ENCODE results near the gene LCNL1. TPM values are rescaled to one million over a fixed set of nuclear protein-coding genes. Genes with fewer than 3 reads are reported as not detected.

LCNL1 gene
- total RNA-seq = 1 to 10 TPM in 4 of 6 donors, under 1 TPM in 1, not detected in 1; 0.61 to 6.3 (median 1.8) TPM

- DNase-seq = peak in 1 of 2 donors; percentile 77
- H3K36me3 ChIP-seq = no peaks in the 10 kb centered on the region
- no peaks in the 10 kb centered on the region for H3K9me3 ChIP-seq
- H3K4me1 ChIP-seq = peaks cover 21 to 53% (median 42%) of the 10 kb centered on the region in 4 donors
- WGBS, 2 donors = 71 to 84% methylated on average over 8 to 18 of the region's 18 CpGs
- no peak for ATAC-seq (ENCODE audit: low FRiP score in 2 of 2)
- H3K4me3 ChIP-seq = no peak within 1 kb of the TSS
- H3K27ac ChIP-seq = peak within 1 kb of the TSS; percentile 79 to 87 (median 83)
- peaks cover 0 to 18% (median 13%) of the 10 kb centered on the region in 4 donors for H3K27me3 ChIP-seq
- no peak for TF ChIP-seq POLR2AphosphoS5 (IDR thresholded peaks at IDR 0.05)
- TF ChIP-seq POLR2A (IDR thresholded peaks at IDR 0.05) = no peak
- no peak for TF ChIP-seq EP300 (IDR thresholded peaks at IDR 0.05)
- TF ChIP-seq, protein P1, sequence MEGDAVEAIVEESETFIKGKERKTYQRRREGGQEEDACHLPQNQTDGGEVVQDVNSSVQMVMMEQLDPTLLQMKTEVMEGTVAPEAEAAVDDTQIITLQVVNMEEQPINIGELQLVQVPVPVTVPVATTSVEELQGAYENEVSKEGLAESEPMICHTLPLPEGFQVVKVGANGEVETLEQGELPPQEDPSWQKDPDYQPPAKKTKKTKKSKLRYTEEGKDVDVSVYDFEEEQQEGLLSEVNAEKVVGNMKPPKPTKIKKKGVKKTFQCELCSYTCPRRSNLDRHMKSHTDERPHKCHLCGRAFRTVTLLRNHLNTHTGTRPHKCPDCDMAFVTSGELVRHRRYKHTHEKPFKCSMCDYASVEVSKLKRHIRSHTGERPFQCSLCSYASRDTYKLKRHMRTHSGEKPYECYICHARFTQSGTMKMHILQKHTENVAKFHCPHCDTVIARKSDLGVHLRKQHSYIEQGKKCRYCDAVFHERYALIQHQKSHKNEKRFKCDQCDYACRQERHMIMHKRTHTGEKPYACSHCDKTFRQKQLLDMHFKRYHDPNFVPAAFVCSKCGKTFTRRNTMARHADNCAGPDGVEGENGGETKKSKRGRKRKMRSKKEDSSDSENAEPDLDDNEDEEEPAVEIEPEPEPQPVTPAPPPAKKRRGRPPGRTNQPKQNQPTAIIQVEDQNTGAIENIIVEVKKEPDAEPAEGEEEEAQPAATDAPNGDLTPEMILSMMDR (IDR thresholded peaks at IDR 0.05) = no peak
These were observed at the start of gene LCNL1 for GRCh38 chr9:136982232-136983051. LCNL1 (plus strand) TSS chr9:136982993; CDS start chr9:136983587, 594 bp downstream.

GRCh38 chr9:136934277-136934676, 48.5 kb upstream of the LCNL1 start:
- no peak for TF ChIP-seq POLR2AphosphoS5 (IDR thresholded peaks at IDR 0.05)
- TF ChIP-seq, protein P1 (IDR thresholded peaks at IDR 0.05) = no peak
- no peak for TF ChIP-seq EP300 (IDR thresholded peaks at IDR 0.05)
- TF ChIP-seq POLR2A (IDR thresholded peaks at IDR 0.05) = no peak
- H3K27ac ChIP-seq = no peak overlapping the region
- 96% methylated on average over 3 of the region's 3 CpGs for WGBS, 2 donors
- H3K27me3 ChIP-seq = no peaks in the 10 kb centered on the region
- H3K4me3 ChIP-seq = no peak overlapping the region
- H3K36me3 ChIP-seq = peaks cover 0 to 7% (median 2%) of the 10 kb centered on the region in 4 donors
- H3K4me1 ChIP-seq = no peaks in the 10 kb centered on the region
- no peak for ATAC-seq (ENCODE audit: low FRiP score in 2 of 2)
- DNase-seq = no peak
- H3K9me3 ChIP-seq = no peaks in the 10 kb centered on the region

DNA sequence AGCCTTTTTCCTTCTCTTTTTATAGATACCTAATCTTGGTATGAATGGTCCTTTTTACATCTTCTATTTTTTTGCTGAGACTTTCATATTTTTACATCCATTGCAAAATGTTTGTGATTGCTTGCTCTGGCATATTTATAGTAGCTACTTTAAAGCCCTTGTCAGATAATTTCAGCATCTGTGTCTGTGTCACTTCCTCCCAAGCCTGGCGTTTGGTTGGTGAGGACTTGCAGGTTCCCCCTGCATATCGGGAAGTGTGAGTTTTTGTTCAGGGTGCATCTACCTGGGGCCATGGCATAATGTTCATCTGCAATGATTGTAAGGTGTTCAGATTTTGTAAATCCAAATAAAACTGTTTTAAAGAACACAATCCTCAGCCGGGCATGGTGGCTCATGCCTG, 47.1 kb upstream of the LCNL1 start:
- H3K27me3 ChIP-seq = no peaks in the 10 kb centered on the region
- no peaks in the 10 kb centered on the region for H3K9me3 ChIP-seq
- H3K36me3 ChIP-seq = peaks cover 2 to 21% (median 16%) of the 10 kb centered on the region in 4 donors
- no peak for DNase-seq
- H3K4me3 ChIP-seq = no peak overlapping the region
- no peak for ATAC-seq (ENCODE audit: low FRiP score in 2 of 2)
- 69 to 85% methylated on average over 3 of the region's 3 CpGs for WGBS, 2 donors
- no peaks in the 10 kb centered on the region for H3K4me1 ChIP-seq
- no peak for TF ChIP-seq POLR2AphosphoS5 (IDR thresholded peaks at IDR 0.05)
- no peak for TF ChIP-seq EP300 (IDR thresholded peaks at IDR 0.05)
- TF ChIP-seq POLR2A (IDR thresholded peaks at IDR 0.05) = no peak
- TF ChIP-seq, protein P1 (IDR thresholded peaks at IDR 0.05) = no peak
- no peak overlapping the region for H3K27ac ChIP-seq

GRCh38 chr9:136936645-136937170, 46.1 kb upstream of the LCNL1 start:
- TF ChIP-seq EP300 (IDR thresholded peaks at IDR 0.05) (no peak), POLR2AphosphoS5 (IDR thresholded peaks at IDR 0.05) (no peak), POLR2A (IDR thresholded peaks at IDR 0.05) (no peak)
- TF ChIP-seq, protein P1 (IDR thresholded peaks at IDR 0.05) = no peak
- no peak overlapping the region for H3K27ac ChIP-seq

More at GRCh38 chr9:136936645-136937170, 46.1 kb upstream of the LCNL1 start:
- ATAC-seq (ENCODE audit: low FRiP score in 2 of 2) = no peak
- Histone ChIP-seq H3K36me3 (peaks cover 12 to 31% (median 26%) of the 10 kb centered on the region in 4 donors), H3K9me3 (no peaks in the 10 kb centered on the region), H3K4me3 (no peak overlapping the region), H3K4me1 (no peaks in the 10 kb centered on the region), H3K27me3 (no peaks in the 10 kb centered on the region)
- 90 to 100% methylated on average over 8 of the region's 8 CpGs for WGBS, 2 donors
- DNase-seq = no peak

Data from upper lobe of left lung (tissue), 6 donors.